HG02970 (cell line): ENCODE measurements around the gene SYNDIG1.
"Not testable (repeated sequence)": the region's sequence is repeated elsewhere in the genome, so short reads cannot be mapped to it uniquely, and the experiment has no call there.

Source experiments
- ATAC-seq: cut with Tn5 transposase; IDR thresholded peaks from one replicate; pipeline ENCODE4 v1.9.1; 2021; ENCODE audit warnings: mild to moderate bottlenecking, moderate library complexity, moderate number of reproducible peaks; ENCODE audit not compliant: unreplicated experiment, low FRiP score

Gene SYNDIG1

DNA sequence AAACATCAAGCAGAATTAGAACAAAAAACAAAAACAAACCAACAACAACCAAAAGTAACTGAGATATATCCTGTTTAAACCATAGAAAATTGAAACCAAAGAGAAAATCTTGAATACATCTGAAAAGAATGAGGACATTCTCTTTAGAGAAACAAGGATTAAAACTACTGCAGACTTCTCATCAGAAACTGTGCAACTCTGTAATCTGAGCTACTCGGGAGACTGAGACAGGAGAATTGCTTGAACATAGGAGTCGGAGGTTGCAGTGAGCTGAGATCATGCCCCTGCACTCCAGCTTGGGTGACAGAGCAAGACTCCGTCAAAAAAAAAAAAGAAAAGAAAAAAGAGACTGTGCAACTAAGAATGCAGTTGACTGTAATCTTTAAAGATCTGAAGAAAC lies 153.4 kb downstream of the SYNDIG1 start:
- ATAC-seq, result no peak

- not testable (repeated sequence) for ATAC-seq
Measured at GRCh38 chr20:24626141-24626540, 156.7 kb downstream of the SYNDIG1 start.

GRCh38 chr20:24627291-24627690 lies 157.9 kb downstream of the SYNDIG1 start:
- no peak for ATAC-seq

DNA sequence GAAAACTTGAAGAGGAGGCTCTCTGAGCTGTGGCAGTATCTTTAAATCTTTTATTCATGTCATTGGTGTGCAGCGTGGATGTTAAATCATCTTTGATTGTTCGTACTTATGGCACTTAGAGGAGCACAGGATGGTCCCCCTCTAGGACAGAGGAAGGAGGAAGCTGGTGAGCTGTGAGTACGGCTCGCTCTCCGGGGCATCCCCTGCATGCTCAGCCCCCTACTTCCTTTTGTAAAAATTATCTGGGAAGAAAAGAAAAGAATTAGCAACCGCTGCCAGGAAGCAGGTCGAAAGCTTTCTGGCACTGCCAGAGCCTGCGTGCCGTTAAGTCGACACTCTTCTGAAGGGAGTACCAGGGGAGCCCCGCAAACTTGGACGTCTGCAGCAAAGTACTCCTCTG lies 158.5 kb downstream of the SYNDIG1 start:
- ATAC-seq, result no peak

- no peak for ATAC-seq
Measured at GRCh38 chr20:24628985-24629384, 159.6 kb downstream of the SYNDIG1 start.

DNA sequence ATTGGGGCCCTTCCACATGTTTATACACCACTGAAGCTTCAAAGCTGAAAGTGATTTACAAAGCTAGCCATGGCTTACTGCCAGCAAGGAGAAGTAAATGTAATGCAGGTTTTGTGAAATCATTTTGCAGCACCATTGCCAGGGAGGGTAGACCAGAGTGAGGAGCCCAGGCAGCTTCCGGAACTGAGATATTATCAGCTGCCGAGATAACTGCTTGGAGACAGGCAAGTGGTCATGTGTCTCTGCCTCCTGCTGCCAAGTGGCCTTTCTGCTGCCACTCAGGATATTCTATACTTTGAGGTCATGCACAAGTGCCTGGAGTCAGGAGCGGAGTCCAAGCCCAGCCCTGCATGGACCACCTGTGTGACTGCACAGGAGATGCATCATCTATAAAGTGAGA lies 160.2 kb downstream of the SYNDIG1 start:
- ATAC-seq, result no peak

- no peak for ATAC-seq
Measured at GRCh38 chr20:24630486-24631172, 161.2 kb downstream of the SYNDIG1 start.

- ATAC-seq, result no peak
Measured at GRCh38 chr20:24631173-24631505, 161.7 kb downstream of the SYNDIG1 start.

DNA sequence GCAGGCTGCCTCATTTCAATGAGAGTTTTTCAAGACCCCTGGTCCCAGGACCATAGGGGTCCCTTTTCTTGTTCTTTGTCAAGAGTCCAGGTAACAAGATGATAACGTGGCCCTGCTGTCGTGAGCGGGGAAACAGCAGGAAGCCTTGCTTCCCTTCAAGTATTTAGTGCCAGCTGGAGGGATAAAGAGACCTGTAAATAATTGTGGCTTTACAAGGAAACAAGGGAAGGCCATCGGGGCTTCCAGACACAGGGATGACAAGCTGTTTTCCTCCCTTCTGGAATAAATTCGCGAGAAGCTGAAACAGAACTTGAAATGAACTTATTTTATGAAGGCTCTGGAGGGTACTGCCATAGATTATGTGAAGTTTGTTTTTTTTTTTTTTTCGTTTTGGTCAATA lies 163.2 kb downstream of the SYNDIG1 start:
- ATAC-seq, result no peak

DNA sequence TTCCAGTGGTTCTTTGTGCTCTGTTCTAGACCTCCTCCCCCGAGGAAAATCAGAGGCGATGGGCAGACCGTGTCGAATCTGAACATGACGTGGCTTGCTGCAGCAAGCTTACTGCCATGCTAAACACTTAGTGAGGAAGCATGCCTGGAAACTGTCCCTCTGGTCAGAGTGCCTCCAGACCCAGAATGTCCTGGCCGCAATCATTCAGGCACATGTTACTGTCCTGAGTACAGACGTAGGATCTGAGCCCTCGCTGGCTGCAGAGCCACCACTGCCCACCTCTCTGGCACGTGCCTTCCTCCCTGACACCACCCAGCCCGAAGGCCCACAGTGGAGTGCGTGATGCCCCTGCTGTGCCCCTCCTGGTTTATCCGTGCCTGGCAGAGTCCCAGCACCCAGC lies 163.6 kb downstream of the SYNDIG1 start:
- ATAC-seq, result no peak

DNA sequence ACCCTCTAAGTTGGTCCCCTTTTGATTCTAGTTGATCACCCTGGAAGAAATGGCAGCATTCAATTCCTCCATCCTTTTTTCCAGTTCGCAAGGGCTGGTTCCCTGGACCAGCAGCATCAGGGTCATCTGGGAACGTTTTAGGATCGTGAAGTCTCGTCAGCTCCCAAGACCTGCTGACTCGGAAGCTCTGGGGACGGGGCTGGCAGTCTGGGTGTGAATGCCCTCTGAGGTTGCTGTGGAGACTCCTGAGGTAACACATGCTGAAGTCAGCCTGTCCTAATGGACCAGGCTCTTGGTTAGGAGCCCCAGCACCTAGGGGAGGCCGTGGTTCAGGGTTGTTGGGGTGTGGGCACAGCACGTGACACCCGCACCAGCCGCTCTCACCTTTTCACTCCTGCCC lies 164.1 kb downstream of the SYNDIG1 start:
- no peak for ATAC-seq

GRCh38 chr20:24634855-24635254 lies 165.4 kb downstream of the SYNDIG1 start:
- no peak for ATAC-seq

- ATAC-seq, result no peak
Measured at GRCh38 chr20:24636626-24637025, 167.2 kb downstream of the SYNDIG1 start.

GRCh38 chr20:24637087-24637486 lies 167.7 kb downstream of the SYNDIG1 start:
- no peak for ATAC-seq

GRCh38 chr20:24637941-24638340 lies 168.5 kb downstream of the SYNDIG1 start:
- ATAC-seq, result no peak

GRCh38 chr20:24638591-24639548 lies 169.4 kb downstream of the SYNDIG1 start:
- no peak for ATAC-seq

DNA sequence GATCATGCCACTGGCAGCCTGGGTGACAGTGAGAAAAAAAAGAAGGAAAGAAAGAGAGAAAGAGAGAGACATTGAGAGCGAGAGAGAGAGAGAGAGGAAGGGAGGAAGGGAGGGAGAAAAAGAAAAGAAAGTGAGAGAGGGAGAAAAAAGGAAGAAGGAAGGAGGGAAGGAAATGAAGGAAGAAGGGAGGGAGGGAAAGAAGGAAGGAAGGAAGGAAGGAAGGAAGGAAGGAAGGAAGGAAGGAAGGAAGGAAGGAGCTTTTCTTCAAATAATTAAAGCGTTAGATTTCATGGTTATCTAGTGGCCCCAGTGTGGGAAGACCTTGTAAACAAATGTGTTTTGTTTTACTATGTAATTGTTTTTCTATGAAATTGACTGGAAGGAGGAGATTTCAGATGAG lies 170.8 kb downstream of the SYNDIG1 start:
- no peak for ATAC-seq

DNA sequence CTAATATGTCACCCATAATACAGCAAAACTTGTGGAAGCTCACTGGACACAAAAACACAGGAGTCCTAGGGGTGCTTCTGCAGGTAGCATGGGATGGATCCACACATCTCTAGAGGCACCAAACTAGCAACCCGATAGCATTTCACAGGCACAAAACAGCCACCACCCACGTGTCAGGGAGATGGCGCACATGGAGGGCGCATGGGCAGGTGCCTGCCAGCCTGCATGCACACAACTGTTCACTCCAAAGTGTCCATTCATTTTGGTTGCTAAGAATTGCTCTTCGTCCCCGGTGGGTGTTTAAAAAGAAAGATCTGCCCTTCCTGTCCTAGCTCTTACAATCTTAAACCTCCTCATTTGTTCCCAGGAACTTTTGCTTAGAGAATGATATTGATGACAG lies 171.3 kb downstream of the SYNDIG1 start:
- ATAC-seq, result no peak

GRCh38 chr20:24643731-24644626 lies 174.6 kb downstream of the SYNDIG1 start:
- no peak for ATAC-seq

GRCh38 chr20:24646321-24646720 lies 176.9 kb downstream of the SYNDIG1 start:
- ATAC-seq, result no peak

DNA sequence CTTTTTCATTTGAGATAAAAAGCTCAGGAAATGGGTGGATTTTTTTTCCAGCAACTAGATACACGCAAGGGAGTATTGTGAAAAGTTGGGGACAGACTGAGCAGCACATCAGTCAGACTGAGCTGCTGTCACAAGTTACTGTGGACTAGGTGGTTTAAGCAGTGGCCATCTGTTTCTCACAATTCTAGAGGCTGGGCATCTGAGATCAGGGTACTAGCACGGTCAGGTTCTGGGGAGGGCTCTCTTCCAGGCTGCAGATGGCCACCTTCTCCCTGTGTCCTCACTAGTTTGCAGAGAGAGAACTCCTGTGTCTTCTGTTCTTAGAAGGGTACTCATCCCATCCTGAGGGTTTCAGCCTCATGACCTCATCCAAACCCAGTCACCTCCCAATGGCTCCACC lies 178.3 kb downstream of the SYNDIG1 start:
- no peak for ATAC-seq
